CD4-positive, alpha-beta T cell treated with Interleukin-15 for 4 hours (primary cell): ENCODE results near the gene GDI2.
A peak's percentile ranks its signal among the peaks of the same experiment; 100 is the strongest.
"Not testable (repeated sequence)": the region's sequence is repeated elsewhere in the genome, so short reads cannot be mapped to it uniquely, and the experiment has no call there.

Experiments
- DNase-seq: peaks from one replicate; pipeline ENCODE4 v3.0.0-alpha.2; 2020; ENCODE audit warnings: low spot score

Gene GDI2

DNA sequence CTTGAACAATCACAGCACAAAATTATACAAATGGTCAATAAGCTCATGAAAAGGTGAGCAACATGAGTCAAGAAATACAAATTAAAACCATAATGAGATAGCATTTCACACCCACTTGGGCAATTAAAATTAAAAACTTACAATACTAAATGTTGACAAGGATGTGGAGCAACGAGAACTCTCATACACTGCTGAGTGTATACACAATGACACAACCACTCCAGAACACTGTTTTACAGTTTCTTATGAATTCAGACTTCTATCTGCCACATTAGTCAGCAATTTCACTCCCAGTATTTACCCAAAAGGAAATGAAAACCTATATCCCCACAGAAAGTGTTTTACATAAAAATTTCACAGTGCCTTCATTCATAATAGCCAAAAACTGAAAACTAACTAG, 31.1 kb downstream of the GDI2 start:
- DNase-seq, result no peak

DNA sequence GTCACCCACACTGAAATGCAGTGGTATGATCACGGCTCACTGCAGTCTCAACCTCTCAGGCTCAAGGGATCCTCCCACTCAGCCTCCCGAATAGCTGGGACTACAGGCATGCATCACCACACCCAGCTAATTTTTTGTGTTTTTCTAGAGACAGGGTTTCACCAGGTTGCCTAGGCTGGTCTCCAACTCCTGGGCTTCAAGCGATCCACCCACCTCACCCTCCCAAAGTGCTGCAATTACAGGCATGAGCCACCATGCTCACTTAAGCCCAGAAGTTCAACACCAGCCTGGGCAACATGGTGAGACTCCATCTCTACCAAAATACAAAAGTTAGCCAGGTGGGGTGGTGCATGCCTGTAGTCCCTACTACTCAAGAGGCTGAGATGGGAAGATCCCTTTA, 33.5 kb downstream of the GDI2 start:
- no peak for DNase-seq

- not testable (repeated sequence) for DNase-seq
Observed at GRCh38 chr10:5777758-5778157, 35.5 kb downstream of the GDI2 start.

DNA sequence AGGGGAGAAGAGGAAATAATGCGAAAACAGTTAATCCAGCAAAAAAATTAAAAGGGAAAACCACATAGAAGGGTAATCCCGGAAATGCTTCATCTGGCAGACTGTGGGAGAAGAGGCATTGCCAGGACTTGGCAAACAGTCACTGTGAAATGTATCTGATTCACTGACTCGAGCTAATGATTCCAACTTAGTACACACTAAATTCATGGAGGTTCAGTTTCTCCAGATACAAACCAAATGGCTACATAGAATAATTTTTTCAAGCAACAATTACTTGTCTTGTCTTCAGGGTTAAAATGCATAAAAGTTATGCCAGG, 36.4 kb downstream of the GDI2 start:
- no peak for DNase-seq

DNA sequence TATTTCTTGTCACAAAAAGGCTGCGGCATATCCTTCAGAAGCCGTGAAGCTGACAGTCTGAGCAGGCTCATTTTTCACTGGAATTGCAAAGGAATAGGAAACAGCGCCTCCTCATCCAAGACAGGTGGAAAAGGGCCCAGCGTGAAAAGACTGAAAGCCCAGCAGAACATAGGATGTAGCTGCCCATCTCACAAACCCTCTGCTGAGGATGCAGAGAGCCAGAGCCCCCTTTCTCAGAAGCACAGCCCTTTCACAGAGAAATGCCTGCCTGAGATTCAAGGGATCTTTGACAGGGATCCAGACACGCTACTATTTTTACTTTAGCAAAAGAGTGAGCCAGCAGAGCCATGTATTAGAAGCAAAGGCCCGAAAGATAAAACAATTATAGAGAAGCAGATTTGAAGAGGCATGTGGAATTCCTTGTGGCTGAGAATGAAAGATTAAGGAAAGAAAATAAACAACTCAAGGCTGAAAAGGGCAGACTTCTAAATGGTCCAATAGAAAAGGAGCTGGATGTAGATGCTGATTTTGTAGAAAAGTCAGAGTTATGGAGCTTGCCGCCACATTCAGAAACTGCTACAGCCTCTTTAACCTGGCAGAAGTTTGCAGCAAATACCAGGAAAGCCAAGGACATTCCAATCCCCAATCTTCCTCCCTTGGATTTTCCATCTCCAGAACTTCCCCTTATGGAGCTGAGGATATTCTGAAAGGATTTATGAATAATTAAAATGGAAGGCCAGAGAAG, 36.9 kb downstream of the GDI2 start:
- DNase-seq, result no peak

GRCh38 chr10:5775685-5776084, 37.5 kb downstream of the GDI2 start:
- DNase-seq, result peak; percentile 72

- no peak for DNase-seq
Observed at GRCh38 chr10:5774987-5775620, 38.1 kb downstream of the GDI2 start.

DNA sequence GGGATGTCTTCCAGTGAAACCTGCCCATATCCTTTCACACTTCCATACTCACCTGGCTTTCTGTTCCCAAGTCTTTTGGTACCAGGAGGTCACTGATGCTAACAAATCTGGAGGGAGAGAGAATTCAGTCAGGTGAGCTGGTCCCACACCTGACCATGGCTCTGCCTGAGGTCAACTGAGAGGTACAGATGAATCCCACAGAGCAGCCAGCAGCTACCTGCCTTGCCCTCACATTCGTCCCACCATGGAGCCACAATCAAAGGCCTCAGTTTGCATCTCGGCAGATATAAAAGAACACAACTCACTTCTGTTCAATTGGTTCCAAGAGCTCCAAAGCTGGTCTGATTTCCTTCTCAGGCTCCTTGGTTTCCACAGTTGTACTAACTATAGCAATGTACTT, 47.0 kb downstream of the GDI2 start:
- DNase-seq, result no peak

DNA sequence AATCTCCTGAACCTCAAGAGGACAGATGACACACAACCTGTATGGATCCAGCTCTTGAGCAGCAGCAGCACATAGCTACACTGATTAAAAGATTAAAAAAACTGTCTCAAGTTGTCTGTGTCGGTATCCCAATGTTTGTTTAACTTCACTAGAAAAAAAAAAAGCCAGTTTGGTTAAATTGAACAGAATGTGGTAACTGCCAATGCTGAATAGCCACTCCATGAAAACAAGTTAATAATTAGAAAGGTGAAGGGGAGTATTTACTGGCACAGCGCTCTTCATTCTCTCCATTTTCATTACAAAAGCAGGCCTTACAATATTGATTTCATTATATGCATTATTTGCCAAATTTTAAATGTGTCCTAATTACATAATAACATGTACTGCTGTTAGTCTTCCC, 47.6 kb downstream of the GDI2 start:
- DNase-seq, result no peak

GRCh38 chr10:5764422-5765297, 48.6 kb downstream of the GDI2 start:
- DNase-seq, result no peak

GRCh38 chr10:5762531-5762930, 50.7 kb downstream of the GDI2 start:
- DNase-seq, result no peak

GRCh38 chr10:5761220-5761619, 52.0 kb downstream of the GDI2 start:
- no peak for DNase-seq

DNA sequence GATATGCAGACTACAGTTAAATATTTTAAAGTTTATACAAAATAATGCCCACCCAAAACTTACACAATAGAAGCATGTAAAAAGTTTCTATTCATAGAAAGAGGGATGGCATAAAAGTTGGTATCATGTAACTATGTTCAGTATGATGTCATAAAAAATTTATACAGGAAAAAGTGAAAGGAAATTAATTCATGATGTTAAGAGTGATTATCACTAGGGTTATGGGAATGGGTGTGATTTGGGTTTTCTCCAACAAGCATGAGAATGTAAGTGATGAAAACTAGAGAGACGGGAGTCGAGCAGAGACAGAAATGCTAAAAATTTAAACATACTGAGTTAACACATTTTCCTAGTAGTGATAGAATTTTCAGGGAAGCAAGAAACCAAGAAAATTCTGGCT, 52.7 kb downstream of the GDI2 start:
- DNase-seq, result no peak

GRCh38 chr10:5758927-5759326, 54.3 kb downstream of the GDI2 start:
- no peak for DNase-seq

DNA sequence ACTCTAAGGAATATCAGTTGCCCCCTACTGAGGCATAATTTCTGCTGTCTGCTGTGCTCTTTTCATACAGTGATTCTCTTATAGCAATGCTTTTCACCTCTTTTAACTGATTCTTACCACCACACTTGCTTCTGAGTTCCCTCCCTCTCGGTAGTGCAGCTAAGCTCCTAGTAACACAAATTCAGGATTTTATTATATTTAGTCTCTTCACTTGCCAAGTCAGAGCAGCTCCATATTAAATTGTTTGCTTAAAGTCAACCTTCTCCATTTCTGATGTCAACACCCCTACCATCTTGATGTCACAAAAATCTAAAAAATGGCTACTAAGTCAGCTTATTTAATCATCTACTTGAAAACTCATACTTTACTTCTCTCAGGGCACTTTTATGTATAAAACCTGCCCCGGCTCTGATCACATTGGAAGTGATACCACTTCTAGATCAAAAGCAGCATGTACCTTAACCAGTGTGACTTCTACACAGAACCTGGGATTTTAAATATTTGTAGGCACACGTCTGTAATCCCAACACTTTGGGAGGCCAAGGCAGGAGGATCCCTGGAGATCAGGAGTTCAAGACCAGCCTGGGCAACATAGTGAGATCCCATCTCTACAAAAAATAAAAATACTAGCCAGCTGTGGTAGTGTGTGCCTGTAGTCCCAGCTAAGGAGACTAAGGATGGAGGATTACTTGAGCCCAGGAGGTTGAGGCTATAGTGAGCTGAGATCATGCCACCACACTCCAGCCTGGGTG, 55.3 kb downstream of the GDI2 start:
- DNase-seq, result no peak

DNA sequence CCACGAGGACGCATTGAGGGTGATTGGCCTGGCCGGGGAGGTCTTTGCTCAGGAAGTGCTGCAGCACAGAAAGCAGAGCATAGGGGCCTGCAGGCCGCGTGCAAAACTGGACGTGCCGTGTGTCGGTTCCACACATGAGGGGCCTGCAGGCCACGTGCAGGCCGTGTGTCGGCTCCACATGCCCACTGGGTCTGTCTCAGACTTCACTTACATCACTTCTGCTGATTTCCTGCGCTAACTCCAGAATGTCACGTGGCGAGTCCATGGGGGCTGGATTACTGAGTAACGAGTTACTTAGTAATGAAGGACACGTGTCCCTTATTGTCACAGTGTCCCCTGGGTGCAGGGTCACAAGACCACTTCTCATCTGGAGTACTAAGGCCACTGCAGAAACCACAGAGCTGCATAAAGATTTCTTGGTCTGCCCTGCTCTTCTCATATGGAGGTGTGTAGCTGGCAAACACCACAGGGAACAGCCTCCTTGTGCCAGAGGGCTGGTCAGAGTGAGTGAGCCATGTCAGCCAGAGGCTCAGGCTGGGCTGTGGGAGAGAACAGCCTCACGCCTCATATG, 60.8 kb downstream of the GDI2 start:
- no peak for DNase-seq

GRCh38 chr10:5751601-5752253, 61.5 kb downstream of the GDI2 start:
- no peak for DNase-seq

- DNase-seq, result no peak
Observed at GRCh38 chr10:5748394-5748803, 64.8 kb downstream of the GDI2 start.

DNA sequence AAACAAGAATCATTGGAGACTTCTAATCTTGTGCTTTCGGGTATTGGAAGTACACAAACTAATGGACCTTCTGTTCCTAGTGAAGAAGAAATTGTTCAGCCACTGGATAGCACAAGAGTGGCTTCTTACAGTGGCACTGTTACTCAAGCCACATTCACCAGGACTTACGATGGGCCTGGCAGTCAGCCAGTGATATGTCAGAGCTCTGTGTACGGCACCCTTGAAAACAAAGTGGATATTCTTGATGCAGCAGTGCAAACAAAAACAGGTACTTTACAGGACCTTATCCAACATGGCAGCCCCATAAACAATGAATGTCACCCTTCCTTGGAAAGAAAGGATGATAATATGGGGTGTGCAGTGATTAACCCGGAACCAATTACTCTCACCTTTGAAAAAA, 67.0 kb downstream of the GDI2 start:
- no peak for DNase-seq

DNA sequence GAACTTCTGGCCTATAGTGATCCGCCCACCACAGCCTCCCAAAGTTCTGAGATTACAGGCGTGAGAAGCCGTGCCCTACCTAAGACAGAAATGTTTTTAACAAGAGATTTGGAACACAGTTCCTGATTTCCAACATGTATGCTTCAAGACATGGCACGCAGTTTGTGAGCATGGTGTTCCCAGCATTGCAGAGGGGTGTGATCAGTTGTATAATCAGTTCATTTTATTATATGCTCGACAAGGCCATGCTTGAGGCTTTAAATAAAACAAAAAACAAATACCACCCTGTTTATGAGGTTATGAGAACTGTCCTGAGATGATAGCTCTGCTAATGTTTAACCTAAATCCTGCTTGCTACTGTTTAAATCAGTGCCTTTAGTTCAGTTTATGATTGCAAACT, 68.4 kb downstream of the GDI2 start:
- no peak for DNase-seq

- DNase-seq, result no peak
Observed at GRCh38 chr10:5743736-5744135, 69.5 kb downstream of the GDI2 start.

DNA sequence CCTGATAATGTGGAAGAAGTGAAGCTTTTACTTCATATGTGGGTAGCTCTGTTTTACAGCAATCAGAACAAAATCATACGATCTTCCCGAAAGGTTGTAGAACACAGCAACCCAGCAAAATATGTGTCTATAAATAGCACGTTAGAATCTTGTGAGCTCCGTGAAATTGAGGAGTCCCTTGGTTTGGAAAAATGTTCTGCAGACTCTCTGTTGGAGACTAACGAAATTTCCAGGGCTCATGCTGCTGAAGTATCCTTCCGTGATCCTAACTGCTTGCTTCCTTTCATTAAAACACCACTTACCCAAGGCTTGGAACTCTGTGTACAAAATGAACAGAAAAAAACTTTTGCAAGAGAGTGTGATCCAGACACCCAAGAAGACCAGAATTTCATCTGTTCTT, 71.1 kb downstream of the GDI2 start:
- no peak for DNase-seq
